GF-D8 (cell line): ENCODE data around the gene FASTKD2.

Experiments
- DNase-seq: peaks from one replicate; lab custom pipeline; 2025; lab: John Stamatoyannopoulos, UW

The FASTKD2 gene

GRCh38 chr2:206838690-206839089 is 73.3 kb downstream of the FASTKD2 start:
- no peak for DNase-seq

- DNase-seq, result no peak
Measured at GRCh38 chr2:206840999-206841398, 75.6 kb downstream of the FASTKD2 start.
